Stimulated activated CD4-positive, alpha-beta T cell treated with anti-CD3 and anti-CD28 coated beads, Interleukin-1b, Interleukin-23, amount 100 ng/mL, for 4 hours (primary cell): ENCODE results near the gene ZNF418.
A peak's percentile ranks its signal among the peaks of the same experiment; 100 is the strongest.
"Not testable (repeated sequence)": the region's sequence is repeated elsewhere in the genome, so short reads cannot be mapped to it uniquely, and the experiment has no call there.

Experiments
- DNase-seq, 2 donors: peaks; one replicate each; pipeline ENCODE4 v3.0.0-alpha.2; 2020; ENCODE audit warnings: low read depth in 2 of 2

ZNF418 gene

DNA sequence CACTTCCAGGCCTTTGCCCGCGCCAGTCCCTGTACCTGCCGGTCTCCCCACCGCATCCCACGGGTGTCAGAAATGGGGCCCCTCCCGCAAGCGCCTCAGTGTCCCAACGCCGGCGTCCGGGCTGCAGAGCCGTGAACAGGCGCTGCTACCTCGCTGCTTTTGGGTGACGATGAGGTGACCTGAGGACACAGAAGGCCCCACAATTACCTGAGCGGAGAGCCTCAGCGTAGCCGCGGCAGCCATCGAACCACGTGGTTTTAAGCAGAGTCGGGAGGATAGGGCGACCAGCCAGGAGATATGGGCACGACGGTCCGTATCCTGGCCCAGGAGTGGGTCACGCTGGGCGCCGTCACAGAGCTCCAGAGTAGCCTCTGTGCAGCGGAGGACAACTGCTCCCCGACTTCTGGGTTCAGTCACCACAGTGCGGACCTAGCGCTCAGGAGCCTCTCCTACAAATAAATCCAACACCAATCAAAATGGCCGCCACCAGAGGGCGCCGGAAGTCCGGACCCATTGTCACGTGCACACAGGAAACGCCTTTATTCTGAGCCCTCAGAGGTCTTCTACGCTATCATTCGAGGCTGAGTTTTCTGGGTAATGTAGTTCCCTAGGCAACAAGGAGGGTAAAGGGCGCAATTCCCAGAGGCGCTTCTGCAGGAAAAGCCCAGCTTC lies 46.5 kb downstream of the ZNF418 start, which contains the start of gene ZNF814:
TSS of gene ZNF814 (minus strand) at position 478 of the 672 bp plus-strand sequence. CDS start at position 243, 235 bp downstream.
- DNase-seq = peak; percentile 62 to 73

DNA sequence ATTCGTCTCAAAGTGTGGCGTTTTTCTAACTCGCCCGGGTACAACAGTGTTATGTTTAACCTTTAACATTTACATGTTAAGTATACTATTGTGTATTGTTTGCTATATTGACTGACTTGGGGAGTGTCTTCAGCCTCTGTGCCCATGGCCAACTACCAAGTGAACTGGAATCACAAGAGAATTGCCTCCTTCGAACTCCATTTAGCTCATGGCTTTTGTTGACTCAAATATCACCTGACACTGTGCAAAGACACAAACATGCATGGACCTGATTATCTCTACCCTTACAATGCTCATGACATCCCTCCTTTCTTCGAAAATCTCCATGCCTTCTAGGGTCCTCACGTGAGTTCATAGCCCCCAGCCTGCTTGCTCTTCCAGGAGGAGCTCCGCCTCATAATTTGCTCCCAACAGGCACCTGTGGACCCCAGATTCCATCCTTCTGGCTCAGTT lies 47.1 kb downstream of the ZNF418 start:
- peak in 1 of 2 donors; percentile 0 for DNase-seq

DNA sequence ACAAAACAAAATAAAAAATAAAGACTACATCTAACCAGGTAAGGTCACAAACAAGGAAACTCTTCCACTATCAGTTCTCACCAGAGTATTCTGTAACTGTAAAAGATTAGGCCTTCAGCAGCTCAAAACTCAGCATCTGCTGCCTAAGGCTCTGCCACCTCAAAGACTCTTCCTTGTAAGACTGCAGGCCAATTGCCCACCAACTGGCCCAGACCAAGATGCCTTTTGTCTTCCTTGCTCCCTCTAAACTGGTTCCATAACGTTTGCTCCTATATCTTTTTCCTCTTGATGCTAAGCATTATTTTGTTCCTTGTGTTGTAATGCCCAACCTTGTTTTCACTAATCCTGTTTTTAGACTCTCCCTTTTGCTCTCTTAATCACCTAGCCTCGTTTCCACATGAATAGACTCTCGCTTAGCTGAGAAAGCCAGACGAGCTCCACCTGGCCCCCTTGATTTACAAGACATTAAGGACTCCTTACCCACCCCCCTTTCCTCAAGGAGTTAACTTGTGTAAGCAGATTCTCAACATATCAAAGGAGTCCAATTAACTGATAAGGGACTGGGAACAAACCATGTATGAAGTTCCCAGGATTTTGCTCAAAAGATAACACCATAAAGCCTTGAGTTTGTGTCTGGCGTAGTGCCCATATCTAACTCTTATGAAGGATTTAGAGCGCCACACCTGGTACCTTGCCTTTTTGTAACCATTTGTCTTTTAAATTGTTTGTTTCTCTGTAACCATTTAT lies 47.8 kb downstream of the ZNF418 start:
- DNase-seq = no peak

DNA sequence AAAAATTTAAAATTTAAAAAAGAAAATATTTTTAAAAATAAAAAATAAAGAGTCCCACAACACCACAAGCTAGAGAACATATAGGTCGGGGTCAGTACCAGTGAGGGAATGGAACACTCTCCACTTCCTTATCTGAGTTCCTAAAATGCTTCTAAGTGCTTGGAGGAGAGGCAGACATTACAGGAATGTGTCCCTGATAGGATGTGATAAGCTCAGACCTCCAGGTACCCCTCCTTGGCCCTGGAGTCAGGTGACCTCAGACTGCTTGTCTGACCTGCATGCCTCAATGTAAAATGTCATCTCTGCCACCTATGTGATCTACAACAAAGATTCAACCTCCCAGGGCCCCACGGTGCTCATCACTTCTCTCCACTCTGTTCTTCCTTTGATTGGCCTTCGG lies 49.2 kb downstream of the ZNF418 start:
- no peak for DNase-seq

DNA sequence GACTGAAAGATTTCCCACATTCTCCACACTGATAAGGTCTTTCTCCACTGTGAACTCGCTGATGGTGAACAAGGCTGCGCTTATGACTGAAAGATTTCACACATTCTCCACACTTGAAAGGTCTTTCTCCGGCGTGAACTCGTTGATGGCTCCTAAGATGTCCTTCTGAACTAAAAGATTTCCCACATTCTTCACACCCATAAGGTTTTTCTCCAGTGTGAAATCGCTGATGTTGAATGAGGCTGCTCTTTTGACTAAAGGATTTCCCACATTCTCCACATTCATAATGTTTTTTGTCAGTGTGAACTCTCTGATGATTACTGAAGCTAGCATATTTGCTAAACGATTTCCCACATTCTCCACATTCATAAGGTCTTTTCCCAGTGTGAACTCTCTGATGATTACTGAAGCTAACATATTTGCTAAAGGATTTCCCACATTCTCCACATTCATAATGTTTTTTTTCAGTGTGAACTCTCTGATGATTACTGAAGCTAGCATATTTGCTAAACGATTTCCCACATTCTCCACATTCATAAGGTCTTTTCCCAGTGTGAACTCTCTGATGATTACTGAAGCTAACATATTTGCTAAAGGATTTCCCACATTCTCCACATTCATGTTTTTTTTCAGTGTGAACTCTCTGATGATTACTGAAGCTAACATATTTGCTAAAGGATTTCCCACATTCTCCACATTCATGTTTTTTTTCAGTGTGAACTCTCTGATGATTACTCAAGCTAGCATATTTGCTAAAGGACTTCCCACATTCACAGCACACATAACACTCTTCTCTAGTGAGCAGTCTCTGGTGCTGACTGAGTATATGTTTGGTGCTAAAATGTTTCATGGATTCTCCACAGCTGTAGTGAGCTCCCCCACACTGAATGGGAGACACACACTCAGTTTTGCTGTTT lies 61.1 kb downstream of the ZNF418 start:
- DNase-seq = not testable (repeated sequence)

DNA sequence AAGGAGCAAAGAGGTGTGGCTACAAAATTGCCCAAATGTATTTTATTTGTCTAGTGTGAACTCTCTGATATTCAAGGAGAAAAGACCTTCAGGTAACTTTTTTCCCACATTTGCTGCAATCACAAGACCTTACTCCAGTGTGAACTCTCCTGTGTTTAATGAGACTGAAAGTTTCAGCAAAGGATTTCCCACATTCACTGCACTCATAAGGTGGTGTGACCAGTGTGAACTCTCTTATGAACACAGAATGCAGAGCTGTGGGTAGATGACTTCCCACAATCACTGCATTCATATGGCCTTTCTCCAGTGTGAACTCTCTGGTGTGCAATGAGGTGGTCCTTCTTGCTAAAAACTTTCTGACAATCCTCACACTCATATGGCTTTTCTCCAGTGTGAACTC lies 62.8 kb downstream of the ZNF418 start:
- DNase-seq = no peak
